Activated CD4-positive, alpha-beta memory T cell treated with anti-CD3 and anti-CD28 coated beads, Interleukin-2, amount 10 ng/mL, durations not matched to agents 7 days and 5 days (primary cell): ENCODE results near the gene TGM3. TPM values are rescaled to one million over a fixed set of nuclear protein-coding genes. Genes with fewer than 3 reads are reported as not detected.

Experiments used
- CTCF ChIA-PET: fragments of 350-600 bp; sonication (Branson Sonifier 250); formaldehyde crosslinking; loops from one replicate; lab custom pipeline; 2021; ENCODE audit warnings: antibody characterized with exemption, inconsistent platforms; lab: Charles Lee
- POLR2A ChIA-PET: fragments of 350-600 bp; sonication (Branson Sonifier 250); formaldehyde crosslinking; loops from one replicate; lab custom pipeline; 2021; ENCODE audit warnings: antibody characterized with exemption; lab: Charles Lee
- DNase-seq: peaks from one replicate; pipeline ENCODE4 v3.0.0-alpha.2; 2020
- H3K27ac Mint-ChIP-seq: one replicate; pipeline ENCODE4 v1.8.0; 2021; ENCODE audit warnings: mild to moderate bottlenecking, mixed read lengths
- H3K27me3 Mint-ChIP-seq: one replicate; pipeline ENCODE4 v1.8.0; 2021; ENCODE audit warnings: mixed read lengths
- H3K36me3 Mint-ChIP-seq: one replicate; pipeline ENCODE4 v1.8.0; 2021; ENCODE audit warnings: low read depth, mixed read lengths
- H3K4me1 Mint-ChIP-seq: one replicate; pipeline ENCODE4 v1.8.0; 2021; ENCODE audit warnings: mixed read lengths
- H3K4me3 Mint-ChIP-seq: one replicate; pipeline ENCODE4 v1.8.0; 2021; ENCODE audit warnings: mild to moderate bottlenecking, mixed read lengths
- H3K9me3 Mint-ChIP-seq: one replicate; pipeline ENCODE4 v1.8.0; 2021; ENCODE audit warnings: mixed read lengths
- total RNA-seq, 2 experiments: library from RNA; stranded (reverse); gene quantifications; one replicate each; pipeline ENCODE4 v1.2.3, GENCODE V29; 2021

TGM3 gene
- total RNA-seq, 2 experiments from 2014 or later: not detected

DNA sequence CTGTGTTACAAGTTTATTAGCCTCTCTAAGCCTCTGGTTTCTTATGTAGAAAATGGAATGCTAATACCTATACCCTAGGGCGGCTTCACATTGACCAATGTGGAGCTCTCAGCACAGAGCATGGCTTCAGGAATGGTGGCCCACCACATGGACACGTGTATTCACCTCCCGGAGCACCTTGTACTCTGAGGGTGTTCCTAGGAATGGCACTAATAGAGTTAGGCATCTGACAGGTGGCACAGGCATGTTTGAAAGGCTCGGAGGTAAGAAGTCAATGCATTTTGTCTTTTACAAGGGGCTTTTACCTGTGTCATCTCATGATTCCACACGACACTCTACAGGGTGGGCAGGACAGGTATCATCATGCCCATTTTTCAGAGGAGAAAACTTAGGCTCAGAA lies 5.3 kb upstream of the TGM3 start:
- no peak for DNase-seq
- no peaks in the 10 kb centered on the region for H3K9me3 Mint-ChIP-seq
- H3K4me3 Mint-ChIP-seq: no peak overlapping the region
- no peak overlapping the region for H3K27ac Mint-ChIP-seq
- ChIA-PET POLR2A (no interaction called here), CTCF (no interaction called here)
- H3K27me3 Mint-ChIP-seq: peaks cover 7% of the 10 kb centered on the region
- peaks cover 9% of the 10 kb centered on the region for H3K4me1 Mint-ChIP-seq
- no peaks in the 10 kb centered on the region for H3K36me3 Mint-ChIP-seq

DNA sequence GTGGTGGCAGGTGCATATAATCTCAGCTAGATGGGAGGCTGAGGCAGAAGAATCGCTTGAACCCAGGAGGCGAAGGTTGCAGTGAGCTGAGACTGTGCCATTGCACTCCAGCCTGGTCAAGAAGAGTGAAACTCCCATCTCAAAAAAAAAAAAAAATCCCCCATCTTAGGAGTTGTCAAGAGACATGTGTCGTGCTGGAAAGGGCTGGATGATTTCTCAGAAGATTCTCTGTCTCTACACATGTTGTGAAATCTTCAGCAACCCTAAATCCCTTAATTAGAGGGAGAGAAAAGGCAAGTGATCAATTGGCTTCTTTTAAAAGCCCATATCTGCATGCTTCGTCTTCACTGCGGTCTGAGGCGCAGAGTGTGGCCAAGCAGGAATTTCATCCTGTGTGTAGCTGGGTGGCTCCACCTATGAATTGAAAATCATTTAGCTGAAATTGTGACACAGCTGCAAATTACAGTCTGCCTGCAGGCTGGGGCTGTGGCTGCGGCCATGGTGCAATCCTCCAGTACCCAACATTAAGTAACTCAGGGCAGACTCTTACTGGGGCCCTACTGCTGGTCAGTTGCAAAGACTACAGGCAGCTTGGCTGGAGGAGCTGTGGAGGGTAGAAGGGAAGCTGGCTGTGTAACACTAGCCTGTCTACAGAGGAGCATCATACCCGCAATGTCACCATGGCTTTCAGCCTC lies 3.2 kb upstream of the TGM3 start:
- H3K27ac Mint-ChIP-seq: no peak overlapping the region
- no peaks in the 10 kb centered on the region for H3K36me3 Mint-ChIP-seq
- no peak for DNase-seq
- peaks cover 9% of the 10 kb centered on the region for H3K4me1 Mint-ChIP-seq
- no peak overlapping the region for H3K4me3 Mint-ChIP-seq
- CTCF ChIA-PET: no interaction called here
- H3K9me3 Mint-ChIP-seq: no peaks in the 10 kb centered on the region
- H3K27me3 Mint-ChIP-seq: peaks cover 7% of the 10 kb centered on the region
- POLR2A ChIA-PET: no interaction called here

DNA sequence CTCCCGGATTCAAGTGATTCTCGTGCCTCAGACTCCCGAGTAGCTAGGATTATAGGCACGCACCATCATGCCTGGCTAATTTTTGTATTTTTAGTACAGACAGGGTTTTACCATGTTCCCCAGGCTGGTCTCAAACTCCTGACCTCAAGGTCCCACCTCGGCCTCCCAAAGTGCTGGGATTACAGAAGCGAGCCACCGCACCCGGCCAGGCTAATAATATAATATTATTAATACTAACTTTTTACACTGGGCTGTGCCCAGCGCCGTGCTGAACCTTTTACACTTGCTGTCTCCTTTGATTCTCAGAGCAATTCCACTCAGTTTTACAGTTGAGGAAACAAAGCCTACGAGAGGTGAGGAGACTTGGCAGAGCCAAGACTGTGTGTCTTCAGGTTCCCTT lies 2.3 kb upstream of the TGM3 start:
- Mint-ChIP-seq H3K27me3 (peaks cover 7% of the 10 kb centered on the region), H3K4me1 (peaks cover 9% of the 10 kb centered on the region), H3K4me3 (no peak overlapping the region), H3K9me3 (no peaks in the 10 kb centered on the region), H3K36me3 (no peaks in the 10 kb centered on the region), H3K27ac (no peak overlapping the region)
- ChIA-PET POLR2A (no interaction called here), CTCF (no interaction called here)
- no peak for DNase-seq

DNA sequence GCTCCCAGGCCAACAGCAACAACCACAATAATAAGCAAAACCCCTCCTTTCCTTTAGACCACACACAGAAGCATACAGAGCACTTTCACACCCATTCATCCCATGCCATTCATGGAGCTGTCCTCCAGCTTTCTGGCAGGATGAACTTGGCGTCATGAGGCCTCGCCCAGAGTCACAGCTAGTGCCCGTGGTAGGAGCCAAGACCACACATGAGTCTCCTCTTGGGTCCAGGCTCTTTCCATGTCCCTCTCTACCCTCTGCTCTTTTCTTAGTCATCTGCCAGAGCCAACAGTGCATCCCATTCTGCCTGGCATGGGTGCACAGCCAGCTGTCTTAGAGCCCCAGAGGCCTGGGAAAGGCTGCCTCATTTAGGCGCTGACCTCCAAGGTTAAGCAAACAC lies 1.8 kb upstream of the TGM3 start:
- POLR2A ChIA-PET: no interaction called here
- Mint-ChIP-seq H3K27me3 (peaks cover 7% of the 10 kb centered on the region), H3K36me3 (no peaks in the 10 kb centered on the region), H3K4me3 (no peak overlapping the region), H3K9me3 (no peaks in the 10 kb centered on the region), H3K27ac (no peak overlapping the region), H3K4me1 (peaks cover 6% of the 10 kb centered on the region)
- no peak for DNase-seq
- CTCF ChIA-PET: no interaction called here

DNA sequence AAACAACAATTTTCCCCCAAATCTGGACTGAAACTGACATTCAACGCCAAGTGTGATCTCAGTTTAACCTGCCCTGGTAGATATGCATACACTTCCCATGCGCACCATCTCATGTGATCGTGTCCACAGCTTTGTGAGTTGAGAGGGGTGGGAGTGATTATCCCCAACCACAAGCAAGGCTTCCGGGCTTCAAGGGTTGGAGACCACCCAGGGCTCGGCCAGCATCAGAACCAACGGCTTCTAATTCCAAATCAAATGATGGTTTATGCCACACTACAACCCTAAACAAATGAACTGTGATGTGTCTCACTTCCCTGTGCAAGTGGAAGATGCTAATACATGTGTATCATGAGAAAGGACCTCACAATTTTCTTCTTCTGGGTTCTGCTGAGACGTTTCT lies 515 bp upstream of the TGM3 start:
- H3K4me1 Mint-ChIP-seq: no peaks in the 10 kb centered on the region
- H3K27me3 Mint-ChIP-seq: peaks cover 5% of the 10 kb centered on the region
- ChIA-PET POLR2A (no interaction called here), CTCF (no interaction called here)
- H3K27ac Mint-ChIP-seq: no peak overlapping the region
- H3K9me3 Mint-ChIP-seq: no peaks in the 10 kb centered on the region
- no peak overlapping the region for H3K4me3 Mint-ChIP-seq
- no peaks in the 10 kb centered on the region for H3K36me3 Mint-ChIP-seq
- no peak for DNase-seq

DNA sequence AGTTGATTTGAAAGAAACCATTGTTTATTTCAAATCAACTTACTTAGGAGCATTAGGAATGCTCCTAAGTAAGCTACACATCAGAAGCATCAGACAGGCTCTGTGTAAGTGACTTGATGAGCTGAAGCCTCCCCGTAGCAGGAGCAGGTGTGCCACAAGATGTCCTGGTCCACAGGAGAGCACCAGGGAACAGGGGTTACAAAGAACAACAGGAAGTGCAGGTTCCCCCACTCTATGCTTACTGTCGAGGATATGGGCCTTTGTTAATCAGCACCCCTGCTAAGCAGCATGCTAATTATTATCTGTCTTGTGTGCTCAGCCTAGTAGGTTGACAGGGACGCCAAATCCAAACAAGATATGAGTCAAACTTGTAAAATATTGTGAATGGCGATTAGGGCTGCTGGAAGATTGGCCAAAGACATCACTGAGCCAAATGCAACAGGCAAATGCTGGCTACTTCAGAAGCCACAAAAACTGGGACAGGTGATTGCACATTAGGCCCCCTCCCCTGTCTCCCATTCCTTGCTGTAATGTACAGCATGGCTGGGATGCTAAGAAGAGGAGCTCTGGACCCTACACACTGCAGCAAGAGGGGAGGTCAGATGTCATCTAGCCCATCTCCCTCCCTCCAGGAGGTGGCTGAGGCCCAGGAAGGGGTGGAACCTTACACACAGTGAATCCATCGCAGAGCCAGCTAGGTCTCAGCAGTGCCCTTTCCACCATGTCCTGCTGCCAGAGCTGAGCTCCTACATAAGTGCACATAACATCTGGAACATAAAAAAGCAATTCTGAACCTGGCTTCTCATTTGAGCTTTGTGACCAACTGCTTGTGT lies 939 bp downstream of the TGM3 start:
- Mint-ChIP-seq H3K4me3 (no peak overlapping the region), H3K9me3 (no peaks in the 10 kb centered on the region), H3K36me3 (no peaks in the 10 kb centered on the region), H3K27ac (no peak overlapping the region), H3K4me1 (peaks cover 2% of the 10 kb centered on the region), H3K27me3 (peaks cover 5% of the 10 kb centered on the region)
- POLR2A ChIA-PET: no interaction called here
- DNase-seq: no peak
- CTCF ChIA-PET: interaction anchor here (1.2 kb wide), 1 partner anchor 16 kb away, joined by 3 read pairs; no protein-coding TSS in a partner anchor

DNA sequence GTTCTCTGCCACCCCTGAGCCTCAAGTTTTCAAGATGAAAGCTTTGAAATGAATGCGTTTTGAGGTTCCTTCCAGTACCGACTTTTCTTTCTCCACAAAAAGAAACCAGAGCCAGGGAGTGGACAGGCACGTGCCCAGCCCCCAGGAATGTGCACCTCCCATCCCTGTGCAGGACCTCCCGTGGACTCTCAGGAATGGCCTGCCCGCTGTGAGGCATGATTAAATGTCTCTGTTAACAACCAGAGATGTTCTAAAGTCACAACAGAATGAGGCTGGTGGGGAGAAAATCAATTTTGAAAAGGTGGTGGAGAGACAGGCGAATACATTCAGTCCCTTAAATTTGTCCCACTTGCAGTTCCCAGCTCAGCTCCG lies 1.5 kb downstream of the TGM3 start:
- ChIA-PET POLR2A (no interaction called here), CTCF (interaction anchor here (1.2 kb wide), 1 partner anchor 15 kb away, joined by 3 read pairs; no protein-coding TSS in a partner anchor)
- no peak for DNase-seq
- H3K27me3 Mint-ChIP-seq: peaks cover 3% of the 10 kb centered on the region
- H3K36me3 Mint-ChIP-seq: no peaks in the 10 kb centered on the region
- no peak overlapping the region for H3K27ac Mint-ChIP-seq
- no peaks in the 10 kb centered on the region for H3K9me3 Mint-ChIP-seq
- H3K4me1 Mint-ChIP-seq: peaks cover 2% of the 10 kb centered on the region
- H3K4me3 Mint-ChIP-seq: no peak overlapping the region

DNA sequence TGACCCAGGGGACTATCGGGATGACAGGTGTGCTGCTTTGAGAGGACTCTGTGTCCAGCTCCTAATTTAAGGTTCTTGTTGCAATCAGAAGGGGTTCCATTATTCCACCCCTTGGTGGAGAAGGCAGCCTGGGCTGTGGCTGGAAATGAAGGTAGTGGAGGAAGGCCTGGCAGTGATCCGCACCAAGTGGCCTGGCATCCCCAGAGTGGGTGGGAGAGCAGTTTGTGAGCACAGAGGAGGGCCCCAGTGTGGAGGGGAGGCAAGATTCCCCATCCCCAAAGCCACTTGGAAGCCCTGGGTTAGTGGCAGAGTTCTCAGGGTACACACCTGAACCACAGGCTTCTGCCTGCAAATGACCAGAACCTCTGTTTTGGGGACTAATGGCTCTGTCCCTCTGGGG lies 2.3 kb downstream of the TGM3 start:
- no peak overlapping the region for H3K27ac Mint-ChIP-seq
- ChIA-PET CTCF (interaction anchor here (1.2 kb wide), 1 partner anchor 14 kb away, joined by 3 read pairs; no protein-coding TSS in a partner anchor), POLR2A (no interaction called here)
- H3K9me3 Mint-ChIP-seq: no peaks in the 10 kb centered on the region
- peaks cover 2% of the 10 kb centered on the region for H3K4me1 Mint-ChIP-seq
- H3K4me3 Mint-ChIP-seq: no peak overlapping the region
- no peak for DNase-seq
- H3K36me3 Mint-ChIP-seq: no peaks in the 10 kb centered on the region
- H3K27me3 Mint-ChIP-seq: peaks cover 5% of the 10 kb centered on the region

DNA sequence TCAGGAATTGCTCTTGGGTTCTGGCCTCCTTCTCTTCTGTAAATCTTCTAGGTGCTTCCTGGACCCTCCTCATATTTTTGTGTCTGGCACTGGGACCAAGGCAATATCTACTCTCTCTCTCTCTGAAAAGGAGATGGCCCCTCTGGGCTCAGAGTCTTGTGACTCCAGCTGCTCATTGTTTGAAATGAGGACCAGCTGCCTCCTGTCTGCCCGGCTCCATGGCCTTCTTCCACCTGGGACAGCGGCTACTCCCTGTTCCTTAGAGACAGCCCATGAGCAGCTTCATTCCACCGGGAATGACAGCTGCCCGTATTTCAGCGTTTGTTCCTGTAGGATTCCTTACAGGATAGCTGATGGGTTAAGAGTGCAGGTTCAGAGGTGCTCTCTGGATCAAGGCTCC lies 2.9 kb downstream of the TGM3 start:
- Mint-ChIP-seq H3K27me3 (peaks cover 5% of the 10 kb centered on the region), H3K9me3 (no peaks in the 10 kb centered on the region), H3K4me1 (peaks cover 2% of the 10 kb centered on the region), H3K27ac (no peak overlapping the region), H3K36me3 (no peaks in the 10 kb centered on the region), H3K4me3 (no peak overlapping the region)
- CTCF ChIA-PET: no interaction called here
- POLR2A ChIA-PET: no interaction called here
- DNase-seq: no peak

DNA sequence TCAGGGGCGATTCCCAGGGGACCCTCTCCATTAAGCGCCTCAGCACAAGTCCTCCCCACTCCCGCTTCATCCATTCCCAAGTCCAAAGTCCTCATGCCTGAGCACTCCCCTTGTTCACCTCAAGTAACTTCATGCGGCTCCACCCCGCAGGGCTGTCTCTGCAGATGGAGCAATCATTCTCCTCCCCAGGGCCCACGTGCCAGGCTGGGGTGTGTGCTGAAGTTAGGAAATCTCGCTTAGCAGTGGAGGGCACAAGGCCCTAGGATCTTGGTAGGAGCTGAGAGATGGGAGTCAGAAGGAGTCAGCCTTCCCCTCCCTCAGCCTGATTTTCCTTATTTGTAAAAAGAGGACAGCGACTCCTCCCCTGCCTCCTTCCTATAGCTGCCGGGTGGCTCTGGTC lies 3.5 kb downstream of the TGM3 start:
- ChIA-PET CTCF (no interaction called here), POLR2A (no interaction called here)
- peaks cover 2% of the 10 kb centered on the region for H3K27me3 Mint-ChIP-seq
- H3K4me1 Mint-ChIP-seq: peaks cover 2% of the 10 kb centered on the region
- no peaks in the 10 kb centered on the region for H3K9me3 Mint-ChIP-seq
- no peak for DNase-seq
- H3K4me3 Mint-ChIP-seq: no peak overlapping the region
- no peaks in the 10 kb centered on the region for H3K36me3 Mint-ChIP-seq
- H3K27ac Mint-ChIP-seq: no peak overlapping the region

DNA sequence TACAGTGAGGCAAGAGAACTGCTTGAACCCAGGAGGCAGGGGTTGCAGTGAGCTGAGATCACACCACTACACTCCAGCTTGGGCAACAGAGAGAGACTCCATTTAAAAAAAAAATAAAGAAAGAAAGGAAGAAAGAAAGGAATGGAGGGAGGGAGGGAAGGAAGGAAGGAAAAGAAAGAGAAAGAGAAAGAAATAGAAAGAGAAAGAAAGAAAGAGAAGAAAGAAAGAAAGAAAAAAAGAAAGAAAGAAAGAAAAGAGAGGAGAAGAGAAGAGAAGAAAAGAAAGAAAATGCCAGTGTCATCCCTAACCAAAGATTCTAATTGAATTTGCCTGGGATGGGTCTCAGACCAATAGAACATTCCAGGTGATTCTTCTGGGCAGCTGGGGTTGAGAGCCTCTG lies 4.2 kb downstream of the TGM3 start:
- Mint-ChIP-seq H3K4me3 (no peak overlapping the region), H3K4me1 (peaks cover 2% of the 10 kb centered on the region), H3K27me3 (peaks cover 2% of the 10 kb centered on the region), H3K9me3 (no peaks in the 10 kb centered on the region), H3K36me3 (no peaks in the 10 kb centered on the region), H3K27ac (no peak overlapping the region)
- ChIA-PET CTCF (no interaction called here), POLR2A (no interaction called here)
- no peak for DNase-seq

DNA sequence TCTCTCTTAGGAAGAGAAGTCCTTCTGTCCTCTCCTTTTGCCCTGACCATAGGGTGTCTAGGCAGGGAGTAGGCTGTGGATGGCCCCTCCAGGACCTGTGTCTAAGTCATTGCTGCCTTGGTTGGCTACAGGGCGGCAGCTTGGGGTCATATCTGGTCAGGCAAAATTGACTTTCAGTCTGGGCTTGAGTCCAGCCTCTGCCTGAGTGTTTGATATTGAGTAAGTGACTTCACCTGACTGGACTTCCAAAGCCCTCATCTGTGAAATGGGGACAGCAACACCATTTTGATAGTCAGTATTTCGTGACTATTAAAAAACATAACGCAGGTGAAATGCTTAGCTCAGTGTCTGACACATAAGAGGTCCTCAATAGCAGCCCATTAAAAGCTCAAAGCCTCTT lies 4.6 kb downstream of the TGM3 start:
- no peak for DNase-seq
- no peak overlapping the region for H3K27ac Mint-ChIP-seq
- H3K4me1 Mint-ChIP-seq: peaks cover 2% of the 10 kb centered on the region
- H3K4me3 Mint-ChIP-seq: no peak overlapping the region
- ChIA-PET CTCF (no interaction called here), POLR2A (no interaction called here)
- H3K36me3 Mint-ChIP-seq: no peaks in the 10 kb centered on the region
- peaks cover 4% of the 10 kb centered on the region for H3K27me3 Mint-ChIP-seq
- H3K9me3 Mint-ChIP-seq: no peaks in the 10 kb centered on the region

DNA sequence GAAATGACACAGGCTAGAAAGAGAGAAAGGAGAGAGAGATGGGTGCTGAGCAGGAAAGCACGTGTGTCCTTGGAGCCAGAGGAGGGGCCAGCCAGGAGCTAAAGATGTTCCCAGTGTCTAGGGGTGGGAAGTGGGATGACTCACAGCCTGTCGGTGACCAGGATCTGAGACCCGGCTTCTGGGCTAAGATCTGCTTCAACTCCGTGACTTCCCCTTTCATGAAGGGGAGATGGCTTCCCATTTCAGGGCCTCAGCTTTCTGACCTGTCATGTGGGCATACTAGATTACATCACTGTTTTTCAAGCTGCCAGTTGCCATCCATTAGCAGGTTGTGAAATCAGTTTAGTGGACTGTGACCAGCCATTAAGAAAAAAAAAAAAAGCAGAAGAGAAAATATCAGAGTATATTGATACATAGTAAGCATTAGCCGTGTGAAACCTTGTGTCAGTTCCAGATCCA lies 5.4 kb downstream of the TGM3 start:
- no peaks in the 10 kb centered on the region for H3K9me3 Mint-ChIP-seq
- H3K4me3 Mint-ChIP-seq: no peak overlapping the region
- no peak overlapping the region for H3K27ac Mint-ChIP-seq
- no peak for DNase-seq
- H3K27me3 Mint-ChIP-seq: peaks cover 4% of the 10 kb centered on the region
- H3K4me1 Mint-ChIP-seq: peaks cover 2% of the 10 kb centered on the region
- ChIA-PET CTCF (interaction anchor here (1.0 kb wide), 1 partner anchor 94 kb away, joined by 5 read pairs; no protein-coding TSS in a partner anchor), POLR2A (no interaction called here)
- H3K36me3 Mint-ChIP-seq: no peaks in the 10 kb centered on the region
